GM21381 (cell line): Measurements from ENCODE around the gene TM2D3.

ENCODE experiments used
- ATAC-seq: cut with Tn5 transposase; IDR thresholded peaks from one replicate; pipeline ENCODE4 v1.9.1; 2021; ENCODE audit warnings: mild to moderate bottlenecking, moderate library complexity; ENCODE audit not compliant: unreplicated experiment

TM2D3 gene, protein sequence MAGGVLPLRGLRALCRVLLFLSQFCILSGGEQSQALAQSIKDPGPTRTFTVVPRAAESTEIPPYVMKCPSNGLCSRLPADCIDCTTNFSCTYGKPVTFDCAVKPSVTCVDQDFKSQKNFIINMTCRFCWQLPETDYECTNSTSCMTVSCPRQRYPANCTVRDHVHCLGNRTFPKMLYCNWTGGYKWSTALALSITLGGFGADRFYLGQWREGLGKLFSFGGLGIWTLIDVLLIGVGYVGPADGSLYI

DNA sequence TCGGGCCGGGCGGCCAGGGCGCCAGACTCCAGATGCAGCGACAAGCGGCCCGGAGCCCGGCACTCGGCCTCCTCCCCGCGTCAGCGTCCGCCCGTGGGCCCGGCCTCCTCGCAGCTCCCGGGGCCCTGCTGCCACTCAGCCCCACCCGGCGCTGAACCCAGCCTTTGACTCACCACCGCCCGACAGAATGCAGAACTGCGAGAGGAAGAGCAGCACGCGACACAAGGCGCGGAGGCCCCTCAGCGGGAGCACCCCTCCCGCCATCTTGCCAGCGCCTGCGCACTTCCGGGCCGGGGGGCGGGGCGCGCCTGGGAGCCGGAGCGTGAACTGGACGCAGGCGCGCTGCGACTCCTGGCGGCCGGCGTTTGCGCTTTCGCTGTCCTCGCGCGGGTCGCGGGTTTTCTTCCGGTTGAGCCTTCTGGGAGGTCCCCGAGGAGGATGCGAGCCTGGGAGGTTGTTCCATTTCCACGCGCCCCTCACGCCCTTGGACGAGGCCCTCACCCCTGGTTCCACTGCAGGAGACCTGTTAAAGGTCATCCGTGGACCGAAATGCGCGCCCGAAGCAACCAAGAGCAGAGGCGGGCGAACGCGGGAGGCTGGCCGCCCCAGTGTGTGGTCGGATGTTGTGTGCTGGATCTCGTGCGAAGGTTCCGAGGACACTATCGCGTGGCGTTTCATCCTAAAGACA is at the start of gene TM2D3:
Gene TM2D3 (minus strand): TSS at position 284 of the 688 bp plus-strand sequence. CDS start 20 bp downstream, at position 264.
- ATAC-seq: peak; percentile 89

DNA sequence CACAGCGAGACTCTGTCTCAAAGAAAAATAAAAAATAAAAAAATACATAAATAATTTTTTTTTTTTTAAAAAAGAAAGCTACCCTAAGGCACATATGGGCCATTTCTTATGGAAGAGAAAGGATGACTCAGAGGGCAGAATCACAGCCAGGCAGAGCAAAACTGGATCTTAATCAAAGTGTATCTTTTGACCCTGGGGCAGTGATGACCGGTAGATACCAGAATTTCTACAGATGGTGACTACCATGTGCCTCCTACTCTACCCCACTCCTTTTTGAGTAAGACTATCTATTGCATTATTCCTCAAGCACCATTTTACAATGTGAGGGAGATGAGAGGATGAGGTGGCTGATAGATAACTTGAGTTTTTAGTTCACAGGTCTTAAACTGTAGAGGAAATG is 46.1 kb upstream of the TM2D3 start:
- no peak for ATAC-seq

DNA sequence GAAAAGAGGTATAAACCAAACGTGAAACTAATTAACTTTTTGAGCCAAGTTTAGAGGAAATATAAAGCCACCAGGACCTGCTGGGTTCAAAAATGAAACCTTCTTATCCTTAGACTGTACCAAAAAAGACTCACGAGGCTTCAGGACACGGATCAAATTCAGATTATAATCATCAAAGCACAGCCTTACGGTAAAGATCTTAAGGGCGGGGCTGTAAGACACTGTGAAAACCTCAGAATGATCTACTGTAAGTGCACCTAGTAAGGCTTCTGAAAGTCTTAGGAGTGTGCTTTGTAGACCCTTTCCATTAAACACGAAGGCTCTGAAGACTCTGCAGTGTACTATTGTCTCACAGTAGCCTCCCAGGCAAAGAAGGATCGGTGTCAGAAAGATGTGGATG is 45.3 kb upstream of the TM2D3 start:
- no peak for ATAC-seq

DNA sequence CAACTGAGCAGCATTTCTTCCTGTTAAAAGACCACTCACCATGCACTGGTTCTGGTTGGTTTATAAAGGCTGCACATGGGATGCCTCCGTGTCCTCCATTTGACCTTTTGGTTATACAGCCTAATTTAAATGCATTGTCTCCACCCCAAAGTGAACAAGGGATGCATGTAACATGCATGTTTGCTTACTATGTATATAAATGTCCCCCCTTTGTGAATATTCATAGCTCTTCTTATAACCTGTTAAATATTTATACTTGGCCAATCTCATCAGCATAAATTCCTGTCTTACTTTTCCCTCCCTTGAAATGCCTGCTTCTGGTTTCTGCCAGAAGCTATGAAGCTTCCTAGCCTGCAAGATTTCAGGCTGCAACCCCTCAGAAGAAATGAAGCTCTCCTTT is 44.6 kb upstream of the TM2D3 start:
- ATAC-seq: no peak

DNA sequence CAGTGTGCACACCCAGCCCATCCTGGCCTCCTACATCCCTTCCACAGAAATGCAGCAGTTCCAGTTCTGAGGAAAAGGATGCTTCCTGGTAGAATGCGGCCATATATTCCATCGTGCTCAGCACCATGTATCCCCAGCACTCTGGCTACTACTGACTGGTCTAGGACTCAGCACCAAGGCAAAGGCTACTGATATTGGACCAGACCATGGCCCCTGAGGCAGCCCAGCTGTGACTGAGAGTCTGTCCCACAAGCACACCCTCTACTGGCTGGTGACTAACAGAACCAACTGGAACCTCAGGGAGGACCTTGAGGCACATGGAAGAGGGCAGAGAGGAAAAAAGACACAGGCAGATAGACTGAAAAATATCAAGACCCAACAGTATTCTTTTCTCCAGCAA is 42.1 kb upstream of the TM2D3 start:
- no peak for ATAC-seq

DNA sequence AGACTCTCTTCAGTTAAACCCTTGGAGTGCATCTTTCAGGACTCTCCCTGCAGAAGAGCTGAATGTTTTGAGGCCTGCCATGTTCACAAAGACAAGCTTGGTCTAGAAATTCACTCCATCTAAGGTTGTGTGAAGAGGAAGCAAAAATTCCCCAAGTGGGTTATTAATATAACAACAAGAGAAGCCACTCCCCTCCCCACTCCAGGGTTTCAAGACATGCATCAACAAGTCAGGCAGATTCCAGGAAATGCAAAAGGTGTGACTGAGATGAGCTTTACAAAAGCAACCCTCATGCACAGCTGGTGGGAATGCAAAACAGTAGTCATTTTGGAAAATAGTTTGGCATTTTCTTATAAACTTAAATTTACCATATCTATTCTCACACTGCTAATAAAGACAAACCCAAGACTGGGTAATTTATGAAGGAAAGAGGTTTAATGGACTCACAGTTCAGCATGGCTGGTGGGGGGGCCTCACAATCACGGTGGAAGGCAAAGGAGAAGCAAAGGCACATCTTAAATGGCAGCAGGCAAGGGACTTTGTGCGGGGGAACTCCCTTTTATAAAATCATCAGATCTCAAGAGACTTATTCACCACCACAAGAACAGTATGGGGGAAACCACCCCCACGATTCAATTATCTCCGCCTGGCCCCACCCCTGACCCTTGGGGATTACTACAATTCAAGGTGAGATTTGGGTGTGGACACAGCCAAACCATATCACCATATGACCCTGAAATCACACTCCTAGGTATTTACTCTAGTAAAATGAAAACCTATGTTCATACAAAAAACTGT is 40.8 kb upstream of the TM2D3 start:
- no peak for ATAC-seq

DNA sequence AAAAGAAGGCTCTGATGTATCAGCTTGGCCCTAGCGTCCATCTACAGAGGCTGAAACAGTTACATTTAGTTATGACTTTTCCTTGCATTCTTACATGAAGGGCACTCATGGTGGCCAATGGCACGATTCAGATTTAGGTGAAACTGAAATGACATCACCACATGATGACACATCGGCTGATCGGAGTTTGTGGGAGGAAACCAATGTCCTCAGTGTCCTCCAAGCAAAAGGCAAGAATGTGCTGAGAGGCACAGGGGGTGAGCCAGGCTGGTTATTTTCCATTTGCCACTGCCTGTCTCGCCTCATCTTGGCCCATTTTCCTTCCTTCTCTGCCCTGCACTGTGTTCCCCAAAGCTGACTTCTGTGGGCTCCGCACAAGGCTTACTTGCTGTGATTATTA is 37.7 kb upstream of the TM2D3 start:
- no peak for ATAC-seq

DNA sequence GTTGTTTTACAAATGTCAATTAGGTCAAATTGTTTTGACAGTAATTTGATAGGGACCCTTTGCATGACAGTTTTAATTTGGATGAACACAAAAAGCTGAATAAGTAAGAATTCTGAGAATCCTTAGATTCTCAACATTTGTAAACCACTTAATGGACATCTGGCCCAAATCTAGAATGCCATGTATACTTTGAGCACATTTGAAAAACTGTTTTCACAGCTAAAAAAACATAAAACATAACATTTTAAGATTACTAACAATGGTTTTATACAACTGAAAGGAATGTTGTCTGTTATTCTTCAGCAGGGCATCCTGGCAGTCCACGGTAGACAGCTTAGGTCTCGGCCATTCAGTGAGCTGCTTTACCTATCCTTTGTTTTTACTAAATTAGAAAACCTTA is 34.5 kb upstream of the TM2D3 start:
- no peak for ATAC-seq

DNA sequence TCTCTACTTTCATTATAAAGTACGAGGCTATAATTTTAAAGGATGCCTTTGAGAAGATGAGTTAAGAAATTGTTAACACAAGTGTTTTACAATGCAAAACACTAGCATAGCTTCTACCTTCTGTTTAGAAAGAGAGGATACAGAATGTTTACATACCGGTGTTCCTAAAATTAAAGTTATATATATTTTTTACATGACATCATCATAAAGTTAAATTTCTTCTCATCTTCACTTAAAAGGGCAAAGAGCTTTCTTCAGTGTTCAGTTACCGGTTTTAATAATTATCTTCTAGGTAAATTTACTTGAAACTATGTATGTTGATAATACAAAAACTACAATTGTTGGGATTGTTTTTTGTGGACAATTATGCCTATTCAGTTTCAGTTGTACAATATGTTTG is 32.7 kb upstream of the TM2D3 start:
- ATAC-seq: no peak

DNA sequence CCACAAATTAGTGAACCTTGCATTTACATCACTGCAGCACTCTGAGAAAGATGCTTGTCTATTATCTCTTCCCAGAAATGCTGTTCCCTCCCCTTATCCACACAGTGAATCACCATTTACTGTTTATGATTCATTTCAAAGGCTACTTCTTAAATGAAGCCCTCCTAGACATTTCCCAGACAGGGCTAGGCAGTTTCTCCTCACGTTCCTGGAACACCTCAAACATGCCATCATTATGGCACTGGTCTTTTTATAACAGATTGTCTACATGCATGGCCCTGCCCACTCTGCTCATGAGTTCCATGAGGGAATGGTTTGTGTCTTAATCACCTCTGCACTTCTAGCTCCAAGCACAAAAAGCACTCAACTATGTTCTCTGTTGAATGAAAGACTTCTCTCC is 32.2 kb upstream of the TM2D3 start:
- no peak for ATAC-seq

DNA sequence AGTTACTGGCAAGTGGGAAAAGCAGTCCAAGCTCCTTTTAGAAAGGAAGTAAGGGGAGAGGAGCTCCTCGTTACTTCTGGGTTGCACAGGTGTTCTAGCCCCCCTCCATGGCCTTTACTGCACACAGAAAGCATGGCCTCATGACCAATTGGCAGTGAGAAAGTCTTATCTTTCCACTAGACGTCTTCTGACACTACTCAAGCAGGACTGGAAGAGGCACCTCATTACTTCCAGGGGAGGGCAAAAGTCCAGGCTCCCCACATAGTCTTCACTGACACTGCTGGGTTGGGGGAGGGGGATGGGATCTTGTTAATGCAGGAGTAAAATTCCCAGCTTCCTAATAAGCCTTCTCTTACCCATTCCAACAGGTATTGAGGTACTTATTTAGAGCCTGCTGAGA is 27.6 kb upstream of the TM2D3 start:
- no peak for ATAC-seq

DNA sequence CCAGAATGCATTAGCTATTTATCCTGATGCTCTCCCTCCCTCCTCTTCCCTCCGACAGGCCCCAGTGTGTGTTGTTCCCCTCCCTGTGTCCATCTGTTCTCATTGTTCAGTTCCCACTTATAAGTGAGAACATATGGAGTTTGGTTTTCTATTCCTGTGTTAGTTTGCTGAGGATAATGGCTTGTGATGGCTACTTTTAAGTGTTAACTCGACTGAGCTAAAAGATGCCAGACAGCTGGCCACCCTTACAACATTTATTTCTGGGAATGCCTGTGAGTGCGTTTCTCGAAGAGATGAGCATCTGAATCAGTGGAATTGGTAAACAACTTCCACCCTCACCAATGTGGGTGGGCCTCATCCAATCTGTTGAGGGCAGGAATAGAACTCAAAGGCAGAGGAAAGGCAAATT is 24.7 kb upstream of the TM2D3 start:
- no peak for ATAC-seq

DNA sequence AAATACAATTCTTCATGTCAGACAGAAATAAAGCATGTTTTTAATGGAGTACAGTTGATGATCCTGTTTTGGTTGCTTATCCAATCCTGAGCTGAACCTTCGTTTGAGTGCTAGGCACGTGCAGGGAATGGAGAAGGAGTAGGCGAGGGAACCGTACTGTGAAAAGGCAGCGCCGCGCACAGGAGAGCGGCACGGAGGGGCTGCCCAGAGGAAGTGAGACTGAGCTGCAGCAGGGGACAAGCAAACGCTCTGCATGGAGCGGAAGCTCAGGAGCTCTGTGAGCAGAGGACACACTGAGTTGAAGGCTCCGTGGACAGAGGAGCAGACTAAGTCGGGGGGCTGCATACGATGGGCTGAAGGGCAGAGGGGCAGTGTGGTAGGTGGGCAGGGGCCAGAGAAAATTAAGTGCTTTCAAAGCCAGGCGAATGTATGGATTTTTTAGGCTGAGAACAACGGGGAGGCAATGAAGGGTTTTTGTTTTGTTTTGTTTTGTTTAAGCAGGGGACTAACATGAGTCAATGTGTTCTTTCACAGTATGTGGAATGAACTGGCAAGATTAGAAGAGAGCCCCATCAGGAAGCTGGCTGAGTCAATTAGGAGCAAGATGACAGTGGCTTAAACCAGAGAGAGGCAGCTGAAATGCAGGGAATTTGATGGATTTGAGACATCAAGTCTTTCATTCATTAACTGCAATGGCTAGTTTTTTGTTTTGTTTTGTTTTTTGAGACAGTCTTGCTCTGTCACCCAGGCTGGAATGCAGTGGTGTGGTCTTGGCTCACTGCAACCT is 23.8 kb upstream of the TM2D3 start:
- peak; percentile 91 for ATAC-seq

DNA sequence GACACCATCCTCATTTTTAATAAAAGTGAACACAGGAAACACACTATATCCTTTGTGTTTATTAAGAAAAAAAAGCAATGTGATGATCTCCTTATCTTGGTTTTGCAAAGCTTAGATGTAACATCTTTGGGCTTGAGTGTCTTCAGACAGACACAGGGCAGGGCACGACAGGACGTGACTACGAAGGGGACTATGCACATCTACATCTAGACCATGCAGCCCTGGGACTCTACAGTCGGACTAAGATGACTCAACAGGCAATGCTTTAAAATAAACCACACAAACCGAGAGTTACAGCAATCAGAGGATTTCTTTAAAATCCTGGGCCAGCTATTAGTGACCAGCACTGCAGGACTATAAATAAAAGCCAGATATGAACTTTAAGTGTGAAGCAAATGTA is 22.8 kb upstream of the TM2D3 start:
- no peak for ATAC-seq

DNA sequence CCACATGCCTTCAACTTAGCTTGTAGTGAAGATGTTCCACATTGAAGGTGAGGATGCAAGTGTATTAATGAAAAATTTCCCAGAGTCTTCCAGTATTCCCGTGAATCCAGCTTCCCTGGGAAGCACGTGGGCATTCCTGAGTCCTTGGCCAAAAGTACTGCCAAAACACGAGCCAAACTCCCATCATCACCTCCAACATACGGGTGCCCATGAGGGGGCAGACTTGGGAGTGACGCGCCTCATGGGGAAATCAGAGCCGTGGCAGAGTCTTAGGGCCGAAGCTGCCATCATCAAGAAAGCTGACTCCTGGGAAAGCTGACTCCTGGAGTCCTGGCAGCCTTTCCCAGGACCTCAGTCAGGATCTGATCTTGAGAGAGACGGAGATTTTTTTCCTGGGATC is 20.1 kb upstream of the TM2D3 start:
- no peak for ATAC-seq

DNA sequence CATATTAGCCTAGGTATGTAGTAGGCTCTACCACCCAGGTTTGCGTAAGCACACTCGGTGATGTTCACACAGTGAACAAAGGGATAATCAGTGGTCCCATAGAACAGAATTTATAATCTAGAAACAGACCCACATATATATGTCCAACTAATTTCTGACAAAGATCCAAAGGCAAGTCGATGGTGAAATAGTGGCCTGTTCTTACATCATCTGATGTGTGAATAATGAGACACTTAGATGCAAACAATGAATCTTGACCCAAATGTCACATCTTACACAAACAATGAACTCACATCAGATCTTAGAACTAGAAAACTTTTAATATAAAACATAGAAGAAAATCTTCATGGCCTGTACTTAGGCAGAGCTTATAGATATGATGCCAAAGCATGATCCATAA is 17.6 kb upstream of the TM2D3 start:
- no peak for ATAC-seq

DNA sequence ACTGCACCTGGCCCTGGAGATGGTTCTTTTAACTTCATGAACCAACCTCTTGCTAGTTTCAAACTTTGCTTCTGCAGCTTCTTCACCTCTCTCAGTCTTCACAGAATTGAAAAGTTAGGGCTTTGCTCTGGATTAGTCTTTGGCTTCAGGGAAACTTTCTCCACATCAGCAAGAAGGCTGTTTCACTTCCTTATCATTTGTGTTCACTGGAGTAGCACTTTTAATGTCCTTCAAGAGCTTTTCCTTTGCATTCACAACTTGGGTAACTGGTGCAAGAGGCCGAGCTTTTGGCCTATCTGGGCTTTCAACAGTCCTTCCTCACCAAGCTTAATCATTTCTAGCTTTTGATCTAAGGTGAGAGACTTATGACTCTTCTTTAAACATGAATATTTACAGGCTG is 15.7 kb upstream of the TM2D3 start:
- ATAC-seq: no peak

DNA sequence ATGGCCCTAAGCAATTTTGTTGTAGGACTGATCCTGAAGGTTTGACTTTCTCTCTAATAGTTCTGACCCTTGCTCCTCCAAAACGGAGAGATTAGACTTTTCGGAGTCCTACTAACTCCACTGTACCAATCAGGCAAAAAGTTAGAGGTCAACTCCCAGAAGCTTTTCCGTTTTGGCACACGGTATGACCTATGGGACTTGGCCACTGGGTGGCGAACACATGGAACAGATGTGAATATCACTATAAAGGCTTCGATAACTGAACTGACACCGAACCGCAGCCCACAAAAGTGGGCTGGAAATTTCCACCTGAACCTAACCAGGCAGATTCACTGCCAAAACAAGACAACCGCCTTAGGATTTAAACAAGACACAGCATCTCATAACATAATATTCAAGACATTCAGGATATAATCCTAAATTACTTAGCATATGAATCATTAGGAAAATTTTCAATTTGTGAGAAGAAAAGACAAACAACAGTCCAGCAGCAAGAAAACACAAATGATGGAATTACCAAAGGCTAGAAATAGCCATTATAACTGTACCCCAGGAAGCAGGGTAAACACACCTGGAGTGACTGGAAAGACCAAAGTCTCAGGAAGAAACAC is 12.2 kb upstream of the TM2D3 start:
- no peak for ATAC-seq

DNA sequence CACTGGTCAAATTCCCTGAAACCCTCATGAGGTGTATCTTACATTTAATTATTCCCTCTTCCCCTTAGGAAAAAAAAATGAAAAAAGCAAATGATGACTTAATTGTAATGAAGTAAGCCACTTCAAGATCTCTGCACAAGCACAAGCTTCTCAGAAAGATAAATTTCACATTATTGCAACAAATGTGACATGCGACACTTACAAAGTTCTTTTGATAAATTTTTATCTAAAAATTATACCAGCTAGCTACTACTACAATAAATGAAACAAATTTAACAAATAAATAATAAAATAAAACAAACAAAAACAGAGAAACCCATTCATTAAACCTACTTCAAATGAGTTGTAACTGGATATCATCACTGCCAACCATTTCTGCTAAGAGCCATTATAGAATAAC is 10.0 kb upstream of the TM2D3 start:
- ATAC-seq: no peak

DNA sequence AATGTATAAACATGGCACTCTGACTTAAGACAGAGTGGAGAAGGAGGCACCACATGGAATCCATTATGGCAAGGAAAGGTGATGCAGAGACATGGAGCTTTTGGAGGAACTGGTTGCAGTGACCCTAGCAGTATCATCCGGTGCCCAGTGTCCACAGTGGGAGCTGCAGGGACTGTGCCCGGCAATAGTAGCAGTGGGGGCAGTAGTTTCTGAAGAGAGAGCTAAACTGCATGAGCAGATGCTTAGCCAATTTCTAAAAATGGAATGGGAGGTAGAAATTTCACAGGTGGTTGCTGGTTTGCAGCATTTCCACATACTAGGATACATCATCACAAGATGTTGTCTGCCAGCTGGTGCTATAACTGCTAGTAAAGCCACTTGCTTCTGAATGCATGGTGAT is 7.8 kb upstream of the TM2D3 start:
- ATAC-seq: no peak
